HEK293 (cell line): Measurements from ENCODE around the gene MAP3K13.
"Not testable (repeated sequence)": the region's sequence is repeated elsewhere in the genome, so short reads cannot be mapped to it uniquely, and the experiment has no call there.

Experiments used
- CTCF ChIA-PET: fragments of 350-600 bp; formaldehyde crosslinking; extraction: SDS; loops from one replicate; lab custom pipeline; 2021; ENCODE audit warnings: antibody characterized with exemption; lab: Yijun Ruan, JAX
- POLR2A ChIA-PET: fragments of 300-600 bp; formaldehyde crosslinking; extraction: SDS; loops from one replicate; lab custom pipeline; 2020; ENCODE audit warnings: antibody characterized with exemption, inconsistent platforms; lab: Yijun Ruan, JAX
- H3K27ac ChIP-seq: fragments of 200-500 bp; sonication (Bioruptor generic); 2 replicates; pipeline ENCODE4 v1.5.1; 2014; ENCODE audit warnings: low read depth, low read length, control low read depth, inconsistent platforms; ENCODE audit errors: extremely low read depth
- H3K36me3 ChIP-seq, 2 experiments: fragments of 200-500 bp in 1 of 2; sonication (Bioruptor generic) in 1 of 2; 1 replicate in 1 of 2; 2 replicates in 1 of 2; pipeline ENCODE4 v1.5.1; 2014 to 2017; ENCODE audit warnings: inconsistent platforms in 2 of 2, low read length in 2 of 2; ENCODE audit not compliant: control insufficient read depth in 2 of 2, insufficient read depth in 1 of 2
- H3K4me1 ChIP-seq: fragments of 200-500 bp; sonication (Bioruptor generic); 2 replicates; pipeline ENCODE4 v1.5.1; 2014; ENCODE audit warnings: mild to moderate bottlenecking, low read length, inconsistent platforms; ENCODE audit not compliant: control insufficient read depth, insufficient read depth
- H3K4me3 ChIP-seq: 2 replicates; pipeline ENCODE4 v1.5.1; 2011; ENCODE audit warnings: low read depth, mild to moderate bottlenecking, control low read depth, low read length, moderate library complexity
- H3K9me3 ChIP-seq: fragments of 200-500 bp; sonication (Bioruptor generic); 2 replicates; pipeline ENCODE4 v1.5.1; 2014; ENCODE audit warnings: low read depth, low read length, inconsistent platforms; ENCODE audit not compliant: control insufficient read depth, insufficient read depth
- ATF2 ChIP-seq: fragments of 450-650 bp; formaldehyde crosslinking; IDR thresholded peaks from 2 replicates; pipeline ENCODE4 v1.5.1; 2016; ENCODE audit warnings: missing biosample characterization, missing genetic modification characterization, low read depth
- GLI4 ChIP-seq: fragments of 450-650 bp; formaldehyde crosslinking; IDR thresholded peaks from 2 replicates; pipeline ENCODE4 v1.5.1; 2016; ENCODE audit warnings: missing biosample characterization, missing genetic modification characterization
- INSM2 ChIP-seq: fragments of 450-650 bp; formaldehyde crosslinking; IDR thresholded peaks from 2 replicates; pipeline ENCODE4 v1.5.1; 2016; ENCODE audit warnings: missing biosample characterization, missing genetic modification characterization
- KLF1 ChIP-seq: fragments of 450-650 bp; formaldehyde crosslinking; IDR thresholded peaks from 2 replicates; pipeline ENCODE4 v1.5.1; 2016; ENCODE audit warnings: missing biosample characterization, missing genetic modification characterization
- KLF10 ChIP-seq: fragments of 450-650 bp; IDR thresholded peaks from 2 replicates; pipeline ENCODE4 v1.5.1; 2018; ENCODE audit warnings: missing biosample characterization, mild to moderate bottlenecking, missing genetic modification characterization
- KLF17 ChIP-seq: fragments of 450-650 bp; formaldehyde crosslinking; IDR thresholded peaks from 2 replicates; pipeline ENCODE4 v1.5.1; 2016; ENCODE audit warnings: missing biosample characterization, missing genetic modification characterization
- PRDM10 ChIP-seq: fragments of 450-650 bp; formaldehyde crosslinking; IDR thresholded peaks from 2 replicates; pipeline ENCODE4 v1.5.1; 2016; ENCODE audit warnings: missing biosample characterization, missing genetic modification characterization
- REPIN1 ChIP-seq: fragments of 450-650 bp; formaldehyde crosslinking; IDR thresholded peaks from 2 replicates; pipeline ENCODE4 v1.5.1; 2017; ENCODE audit warnings: missing biosample characterization, missing genetic modification characterization, low read depth
- SCRT1 ChIP-seq: fragments of 450-650 bp; formaldehyde crosslinking; IDR thresholded peaks from 2 replicates; pipeline ENCODE4 v1.5.1; 2016; ENCODE audit warnings: missing biosample characterization, missing genetic modification characterization, borderline replicate concordance
- WT1 ChIP-seq: fragments of 450-650 bp; formaldehyde crosslinking; IDR thresholded peaks from 2 replicates; pipeline ENCODE4 v1.5.1; 2016; ENCODE audit warnings: missing biosample characterization, missing genetic modification characterization
- YY2 ChIP-seq: fragments of 450-650 bp; formaldehyde crosslinking; IDR thresholded peaks from 2 replicates; pipeline ENCODE4 v1.5.1; 2016; ENCODE audit warnings: missing biosample characterization, missing genetic modification characterization
- ZNF155 ChIP-seq: fragments of 450-650 bp; formaldehyde crosslinking; IDR thresholded peaks from 2 replicates; pipeline ENCODE4 v1.5.1; 2016; ENCODE audit warnings: missing biosample characterization, missing genetic modification characterization
- ZNF184 ChIP-seq: fragments of 450-650 bp; IDR thresholded peaks from 2 replicates; pipeline ENCODE4 v1.5.1; 2018; ENCODE audit warnings: missing biosample characterization, mild to moderate bottlenecking, missing genetic modification characterization
- ZNF2 ChIP-seq: fragments of 450-650 bp; formaldehyde crosslinking; IDR thresholded peaks from 2 replicates; pipeline ENCODE4 v1.5.1; 2016; ENCODE audit warnings: missing biosample characterization, missing genetic modification characterization
- ZNF223 ChIP-seq: fragments of 450-650 bp; formaldehyde crosslinking; IDR thresholded peaks from 2 replicates; pipeline ENCODE4 v1.5.1; 2016; ENCODE audit warnings: missing biosample characterization, missing genetic modification characterization
- ZNF335 ChIP-seq: fragments of 450-650 bp; formaldehyde crosslinking; conservative IDR thresholded peaks from 2 replicates; pipeline ENCODE4 v1.5.1; 2016; ENCODE audit warnings: missing biosample characterization, missing genetic modification characterization
- ZNF449 ChIP-seq: fragments of 450-650 bp; formaldehyde crosslinking; IDR thresholded peaks from 2 replicates; pipeline ENCODE4 v1.5.1; 2017; ENCODE audit warnings: missing biosample characterization, mild to moderate bottlenecking, missing genetic modification characterization, moderate library complexity
- ZNF514 ChIP-seq: fragments of 450-650 bp; formaldehyde crosslinking; IDR thresholded peaks from 2 replicates; pipeline ENCODE4 v1.5.1; 2016; ENCODE audit warnings: missing biosample characterization, missing genetic modification characterization
- ZNF571 ChIP-seq: fragments of 450-650 bp; formaldehyde crosslinking; IDR thresholded peaks from 2 replicates; pipeline ENCODE4 v1.5.0; 2017; ENCODE audit warnings: missing biosample characterization, missing genetic modification characterization
- ZNF639 ChIP-seq: fragments of 450-650 bp; formaldehyde crosslinking; IDR thresholded peaks from 2 replicates; pipeline ENCODE4 v1.5.1; 2016; ENCODE audit warnings: missing biosample characterization, missing genetic modification characterization
- ZNF658 ChIP-seq: fragments of 450-650 bp; formaldehyde crosslinking; IDR thresholded peaks from 2 replicates; pipeline ENCODE4; 2016; ENCODE audit warnings: missing biosample characterization, missing genetic modification characterization
- ZNF785 ChIP-seq: fragments of 450-650 bp; formaldehyde crosslinking; IDR thresholded peaks from 2 replicates; pipeline ENCODE4 v1.5.1; 2016; ENCODE audit warnings: missing biosample characterization, missing genetic modification characterization
- ZSCAN16 ChIP-seq: fragments of 450-650 bp; formaldehyde crosslinking; IDR thresholded peaks from 2 replicates; pipeline ENCODE4 v1.5.1; 2016; ENCODE audit warnings: missing biosample characterization, missing genetic modification characterization

The MAP3K13 gene

GRCh38 chr3:185465471-185465870, 102.5 kb downstream of the MAP3K13 start:
- no peak overlapping the region for H3K27ac ChIP-seq
- no peak overlapping the region for H3K4me3 ChIP-seq
- peaks cover 0 to 29% of the 10 kb centered on the region in 2 experiments; a peak in 1 of 3 replicates for H3K36me3 ChIP-seq
- CTCF ChIA-PET = interaction anchor here (0.6 kb wide), 1 partner anchor 109 kb away, joined by 5 read pairs; no protein-coding TSS in a partner anchor
- no peaks in the 10 kb centered on the region for H3K9me3 ChIP-seq
- no peak for TF ChIP-seq ZNF785 (tag by site-specific recombination)
- TF ChIP-seq ZNF155 (tag by site-specific recombination) = no peak
- no peak for TF ChIP-seq SCRT1 (tag by site-specific recombination)
- no peak for TF ChIP-seq KLF1
- no peak for TF ChIP-seq ZNF514 (tag by site-specific recombination)
- no peak for TF ChIP-seq REPIN1
- TF ChIP-seq YY2 (tag by site-specific recombination) = no peak
- TF ChIP-seq WT1 = no peak
- TF ChIP-seq ZNF2 = no peak
- TF ChIP-seq ZNF658 (tag by site-specific recombination) = no peak
- POLR2A ChIA-PET = no interaction called here
- no peaks in the 10 kb centered on the region for H3K4me1 ChIP-seq

GRCh38 chr3:185466123-185466522, 103.2 kb downstream of the MAP3K13 start:
- POLR2A ChIA-PET, H3K9me3 ChIP-seq, H3K4me1 ChIP-seq, H3K4me3 ChIP-seq, H3K27ac ChIP-seq: not testable (repeated sequence)
- H3K36me3 ChIP-seq = peaks cover 0 to 29% of the 10 kb centered on the region in 2 experiments; a peak in 1 of 3 replicates
- CTCF ChIA-PET = interaction anchor here (0.6 kb wide), 1 partner anchor 109 kb away, joined by 5 read pairs; no protein-coding TSS in a partner anchor

- POLR2A ChIA-PET = no interaction called here
- Histone ChIP-seq H3K36me3 (peaks cover 0 to 40% of the 10 kb centered on the region in 2 experiments; a peak in 1 of 3 replicates), H3K4me3 (no peak overlapping the region), H3K9me3 (no peaks in the 10 kb centered on the region), H3K27ac (no peak overlapping the region), H3K4me1 (no peaks in the 10 kb centered on the region)
- CTCF ChIA-PET = interaction anchor here (1.7 kb wide), 2 partner anchors 8 to 9 kb away, joined by 5 to 7 read pairs; no protein-coding TSS in a partner anchor
- TF ChIP-seq ZNF223 (no peak), ZSCAN16 (no peak), ATF2 (tag by site-specific recombination) (no peak), ZNF639 (tag by site-specific recombination) (no peak), INSM2 (no peak), ZNF571 (no peak), GLI4 (tag by site-specific recombination) (no peak), ZNF335 (tag by site-specific recombination) (no peak), KLF17 (tag by site-specific recombination) (no peak), KLF10 (tag by site-specific recombination) (no peak), ZNF449 (tag by site-specific recombination) (no peak), PRDM10 (tag by site-specific recombination) (no peak), ZNF184 (no peak)
Observed at GRCh38 chr3:185469542-185469941, 106.6 kb downstream of the MAP3K13 start.
